DOHH2 (cell line): ENCODE results near the gene AKAP13.

Experiments
- EZH2phosphoT487 ChIP-seq: fragments of 200-600 bp; sonication (generic); IDR thresholded peaks from 2 replicates; pipeline ENCODE4 v1.6.1; 2017; ENCODE audit warnings: borderline replicate concordance, mild to moderate bottlenecking, antibody characterized with exemption, low read length, moderate library complexity, mixed read lengths
- TF ChIP-seq, protein P1 (sequence below): fragments of 200-600 bp; sonication (generic); IDR thresholded peaks from one replicate; pipeline ENCODE4 v1.5.1; 2014; ENCODE audit warnings: antibody characterized with exemption, mild to moderate bottlenecking, low read depth, low read length; ENCODE audit not compliant: poor library complexity, severe bottlenecking

DNA sequence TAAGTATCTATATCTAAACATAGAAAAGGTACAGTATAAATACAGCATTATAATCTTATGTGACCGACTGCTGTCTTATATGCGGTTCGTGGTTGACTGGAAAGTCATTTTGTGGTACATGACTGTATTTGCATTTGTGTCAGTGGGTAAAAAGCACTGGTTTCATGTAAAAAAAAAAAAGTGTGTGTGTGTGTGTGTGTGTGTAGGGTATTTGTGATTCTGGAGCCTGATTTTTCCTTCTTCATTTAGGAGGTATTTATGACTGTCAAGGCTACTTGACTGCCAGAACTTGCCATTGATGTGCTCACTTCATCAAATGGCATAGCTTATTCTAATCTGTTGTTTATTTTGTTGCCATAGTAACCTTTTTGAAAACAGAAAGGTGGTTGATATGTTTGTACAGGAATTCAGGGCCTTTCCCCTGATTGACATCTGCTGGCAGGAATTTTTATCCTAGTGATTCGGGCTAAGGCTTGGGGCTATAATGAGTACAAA, 63.2 kb downstream of the AKAP13 start:
- TF ChIP-seq, protein P1, sequence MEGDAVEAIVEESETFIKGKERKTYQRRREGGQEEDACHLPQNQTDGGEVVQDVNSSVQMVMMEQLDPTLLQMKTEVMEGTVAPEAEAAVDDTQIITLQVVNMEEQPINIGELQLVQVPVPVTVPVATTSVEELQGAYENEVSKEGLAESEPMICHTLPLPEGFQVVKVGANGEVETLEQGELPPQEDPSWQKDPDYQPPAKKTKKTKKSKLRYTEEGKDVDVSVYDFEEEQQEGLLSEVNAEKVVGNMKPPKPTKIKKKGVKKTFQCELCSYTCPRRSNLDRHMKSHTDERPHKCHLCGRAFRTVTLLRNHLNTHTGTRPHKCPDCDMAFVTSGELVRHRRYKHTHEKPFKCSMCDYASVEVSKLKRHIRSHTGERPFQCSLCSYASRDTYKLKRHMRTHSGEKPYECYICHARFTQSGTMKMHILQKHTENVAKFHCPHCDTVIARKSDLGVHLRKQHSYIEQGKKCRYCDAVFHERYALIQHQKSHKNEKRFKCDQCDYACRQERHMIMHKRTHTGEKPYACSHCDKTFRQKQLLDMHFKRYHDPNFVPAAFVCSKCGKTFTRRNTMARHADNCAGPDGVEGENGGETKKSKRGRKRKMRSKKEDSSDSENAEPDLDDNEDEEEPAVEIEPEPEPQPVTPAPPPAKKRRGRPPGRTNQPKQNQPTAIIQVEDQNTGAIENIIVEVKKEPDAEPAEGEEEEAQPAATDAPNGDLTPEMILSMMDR: no peak
- TF ChIP-seq EZH2phosphoT487: no peak
